Measurements from ENCODE around the gene TSEN54. TPM values are rescaled to one million over a fixed set of nuclear protein-coding genes. Genes with fewer than 3 reads are reported as not detected.

TSEN54 gene
- total RNA-seq, 1 donor: 14.7 TPM

Other genes starting within 250 kb of the TSEN54 start
- gene MIF4GD, start 245.3 kb upstream of the TSEN54 start, total RNA-seq: 19.9 TPM
- 5.9 TPM for gene SLC25A19, start 227.1 kb upstream of the TSEN54 start, total RNA-seq
- 151 TPM for gene GRB2, start 110.8 kb upstream of the TSEN54 start, total RNA-seq
- 21.1 TPM for gene TMEM94, start 59.9 kb upstream of the TSEN54 start, total RNA-seq
- 0.10 TPM for gene CASKIN2, start 991 bp upstream of the TSEN54 start, total RNA-seq
- gene LLGL2, start 9.2 kb downstream of the TSEN54 start, total RNA-seq: 13.2 TPM
- 75.9 TPM for gene MYO15B, start 71.3 kb downstream of the TSEN54 start, total RNA-seq
- gene SMIM5, start 116.9 kb downstream of the TSEN54 start, total RNA-seq: 3.6 TPM
- 7.8 TPM for gene RECQL5, start 150.6 kb downstream of the TSEN54 start, total RNA-seq
- 105 TPM for gene SAP30BP, start 150.8 kb downstream of the TSEN54 start, total RNA-seq
- 0.10 TPM for gene ITGB4, start 204.9 kb downstream of the TSEN54 start, total RNA-seq
- 8.8 TPM for gene GALK1, start 248.7 kb downstream of the TSEN54 start, total RNA-seq